Germinal center (tissue), 1 donor: ENCODE data around the gene RAB1B.

ENCODE experiments used
- DNase-seq: peaks from one replicate; pipeline ENCODE4 v3.0.0; 2012; ENCODE audit warnings: mixed read lengths, low spot score

The RAB1B gene

DNA sequence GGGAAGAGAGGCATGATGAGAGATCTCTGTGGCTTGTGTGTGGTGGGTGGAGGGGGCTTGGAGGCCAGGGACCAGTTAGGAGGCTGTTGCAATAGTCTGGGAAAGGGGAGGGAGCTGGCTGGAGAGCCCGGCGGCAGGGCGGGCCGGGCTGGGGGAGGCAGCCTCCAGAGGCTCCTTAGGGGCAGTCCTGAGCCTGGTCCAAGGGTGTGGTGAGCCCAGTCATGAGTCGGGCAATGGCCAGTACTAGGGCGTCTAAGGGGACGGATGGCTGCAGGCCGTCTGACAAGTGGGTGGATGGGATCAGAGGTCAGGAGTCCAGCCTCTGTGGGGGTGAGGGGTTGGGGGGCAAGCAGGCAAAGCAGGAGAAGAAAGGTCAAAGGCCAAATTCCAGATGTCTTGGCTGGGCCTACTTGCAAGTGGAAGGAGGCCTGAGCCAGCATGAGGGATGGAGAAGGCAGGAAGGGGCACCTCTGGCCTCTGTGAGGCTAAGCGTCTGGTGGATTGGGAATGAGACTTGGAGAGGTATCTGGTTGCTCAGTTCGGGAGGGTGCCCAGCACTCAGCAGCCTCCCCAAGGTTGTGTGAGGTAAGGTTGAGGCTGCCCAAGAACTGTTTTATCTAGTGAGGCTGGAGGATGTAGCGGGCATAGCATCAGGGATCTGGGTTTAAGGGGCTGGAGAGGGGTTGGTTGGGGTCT, 54.4 kb downstream of the RAB1B start:
- no peak for DNase-seq

DNA sequence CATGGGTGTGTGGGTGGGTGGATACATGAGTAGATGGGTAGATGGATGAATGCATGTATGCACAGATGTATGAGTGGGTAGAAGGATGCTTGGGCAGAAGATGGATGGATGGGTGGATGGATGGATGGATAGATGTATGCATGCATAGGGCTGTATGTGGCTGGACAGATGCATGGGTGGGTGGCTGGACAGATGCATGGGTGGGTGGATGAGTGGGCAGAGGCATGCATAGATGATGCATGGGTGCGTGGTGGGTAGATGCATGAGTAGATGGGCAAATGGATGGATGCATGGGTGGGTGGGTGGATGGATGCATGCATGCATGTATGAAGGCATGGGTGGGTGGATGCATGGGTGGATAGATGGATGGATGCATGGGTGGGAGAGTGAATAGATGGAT, 55.2 kb downstream of the RAB1B start:
- DNase-seq, result no peak

DNA sequence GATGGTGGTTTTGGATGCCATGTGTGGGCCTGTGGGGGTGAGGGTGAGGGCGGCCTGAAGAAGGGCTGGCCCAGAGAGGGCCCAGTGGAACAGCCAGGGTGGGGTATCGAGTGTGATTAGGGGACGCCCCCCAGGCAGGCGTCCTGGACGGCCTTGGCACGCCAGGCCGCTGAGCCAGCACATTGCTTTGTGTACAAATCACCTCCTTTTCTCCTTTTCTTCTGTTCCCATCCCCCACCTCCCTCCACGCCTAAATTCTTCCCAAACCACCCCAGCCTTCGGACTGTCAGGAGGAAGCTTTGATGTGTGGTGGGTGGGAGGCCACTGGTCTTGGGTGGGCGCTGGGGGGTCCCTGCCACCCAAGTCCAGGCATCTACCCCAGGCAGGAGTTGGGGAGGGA, 56.2 kb downstream of the RAB1B start:
- DNase-seq, result no peak

DNA sequence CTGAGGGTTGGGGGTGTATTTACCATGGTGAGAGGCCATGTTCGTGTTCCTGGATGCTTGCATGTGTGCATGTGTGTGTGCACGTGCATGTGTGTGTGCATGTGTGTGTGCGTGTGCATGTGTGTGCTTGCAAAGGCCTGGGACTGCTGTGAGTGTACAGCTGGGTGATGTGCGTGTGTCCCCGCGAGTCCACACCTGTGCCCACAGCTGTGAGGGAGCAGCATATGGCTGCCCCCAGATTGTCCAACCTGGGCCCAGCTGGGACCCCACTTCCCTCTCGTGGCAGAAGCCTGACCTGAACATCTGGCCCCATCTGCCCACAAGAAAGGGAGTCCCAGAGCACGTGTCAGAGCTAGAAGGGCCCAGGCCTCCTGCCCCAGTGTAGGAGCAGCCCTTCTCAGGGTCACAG, 56.8 kb downstream of the RAB1B start:
- no peak for DNase-seq

DNA sequence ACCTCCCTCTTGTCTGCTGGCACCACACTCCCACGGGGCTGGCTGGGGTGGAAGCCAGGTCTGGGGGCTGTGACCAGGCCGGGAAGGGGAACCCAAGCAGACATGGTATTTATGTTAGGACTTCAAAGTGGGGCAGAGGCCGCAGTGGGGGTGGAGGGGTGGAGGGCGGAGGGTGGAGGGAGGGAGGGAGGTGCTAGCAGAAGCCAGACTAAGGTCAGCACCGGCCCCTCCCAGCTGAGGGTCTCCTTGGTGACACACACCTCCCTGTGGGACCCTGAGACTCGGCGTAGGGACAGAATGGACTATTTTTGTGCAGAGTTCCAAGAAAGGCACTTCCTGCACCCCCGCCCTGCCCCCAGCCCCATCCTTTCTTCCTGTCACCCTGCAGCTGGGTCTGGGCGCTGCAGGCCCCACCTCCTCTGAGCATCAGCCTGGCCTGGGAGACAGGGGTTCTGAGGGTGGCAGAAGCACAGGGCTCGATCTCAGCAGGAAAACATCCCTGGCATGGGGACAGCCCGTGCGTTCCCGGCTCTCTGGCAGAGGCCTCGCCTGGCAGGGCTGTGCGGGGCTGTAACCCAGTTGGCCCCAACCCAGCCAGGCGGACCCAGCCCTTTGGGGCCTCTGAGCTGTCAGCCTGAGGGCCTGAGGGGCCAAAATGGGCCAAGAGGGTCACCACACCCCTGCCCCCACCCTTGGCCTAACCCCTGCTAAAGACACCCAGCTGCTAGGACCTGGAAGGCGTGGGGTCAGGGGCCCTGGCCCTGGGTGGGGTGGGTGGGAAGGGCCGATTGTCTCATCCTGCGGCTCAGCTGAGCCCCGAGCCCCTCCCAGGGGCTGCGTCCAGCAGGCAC, 58.0 kb downstream of the RAB1B start:
- no peak for DNase-seq
